Hematopoietic multipotent progenitor cell treated with erythropoietin and hydrocortisone succinate and interleukin-3 and kit ligand, for 6 days (in vitro differentiated cells): ENCODE data around the gene RAB3B.
"Not testable (repeated sequence)": the region's sequence is repeated elsewhere in the genome, so short reads cannot be mapped to it uniquely, and the experiment has no call there.

Source experiments
- DNase-seq: peaks from one replicate; pipeline ENCODE4 v3.0.0-alpha.2; 2015

RAB3B gene

DNA sequence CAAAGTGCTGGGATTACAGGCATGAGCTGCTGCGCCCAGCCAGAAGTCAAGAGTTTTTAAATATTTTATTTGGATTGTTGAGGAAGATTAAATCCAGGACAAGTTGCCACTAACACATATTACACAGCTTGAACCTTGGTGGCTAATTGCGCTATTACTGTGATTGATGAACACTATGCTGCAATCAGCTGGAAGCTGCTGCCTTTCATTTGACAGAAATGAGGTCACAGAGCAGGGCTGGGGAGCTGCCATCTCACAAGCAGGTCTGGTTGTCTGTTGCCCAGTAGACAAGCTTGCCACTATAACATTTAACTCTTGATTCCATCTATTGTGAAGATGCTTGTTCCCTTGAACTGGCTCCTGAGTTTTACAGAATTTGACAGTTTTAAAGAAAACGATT, 74.5 kb downstream of the RAB3B start:
- no peak for DNase-seq

DNA sequence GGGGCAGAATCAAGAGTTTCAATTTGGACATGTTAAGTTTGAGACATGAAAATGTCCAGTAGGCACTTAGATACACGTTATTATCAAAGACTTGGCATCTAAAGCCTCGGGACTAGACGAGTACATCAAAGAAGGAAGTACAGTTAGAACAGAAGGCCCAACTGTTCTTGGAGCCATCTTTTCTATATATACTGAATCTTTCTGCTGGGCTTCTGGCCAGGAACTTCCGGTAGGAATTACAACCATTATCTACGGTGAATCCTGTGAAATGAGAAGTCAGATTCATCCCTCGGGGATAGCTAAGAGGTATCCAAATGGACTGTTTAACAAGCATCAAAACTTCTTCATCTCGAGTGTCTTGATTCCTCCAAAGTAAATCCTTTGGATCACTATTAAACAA, 77.6 kb downstream of the RAB3B start:
- DNase-seq, result no peak

DNA sequence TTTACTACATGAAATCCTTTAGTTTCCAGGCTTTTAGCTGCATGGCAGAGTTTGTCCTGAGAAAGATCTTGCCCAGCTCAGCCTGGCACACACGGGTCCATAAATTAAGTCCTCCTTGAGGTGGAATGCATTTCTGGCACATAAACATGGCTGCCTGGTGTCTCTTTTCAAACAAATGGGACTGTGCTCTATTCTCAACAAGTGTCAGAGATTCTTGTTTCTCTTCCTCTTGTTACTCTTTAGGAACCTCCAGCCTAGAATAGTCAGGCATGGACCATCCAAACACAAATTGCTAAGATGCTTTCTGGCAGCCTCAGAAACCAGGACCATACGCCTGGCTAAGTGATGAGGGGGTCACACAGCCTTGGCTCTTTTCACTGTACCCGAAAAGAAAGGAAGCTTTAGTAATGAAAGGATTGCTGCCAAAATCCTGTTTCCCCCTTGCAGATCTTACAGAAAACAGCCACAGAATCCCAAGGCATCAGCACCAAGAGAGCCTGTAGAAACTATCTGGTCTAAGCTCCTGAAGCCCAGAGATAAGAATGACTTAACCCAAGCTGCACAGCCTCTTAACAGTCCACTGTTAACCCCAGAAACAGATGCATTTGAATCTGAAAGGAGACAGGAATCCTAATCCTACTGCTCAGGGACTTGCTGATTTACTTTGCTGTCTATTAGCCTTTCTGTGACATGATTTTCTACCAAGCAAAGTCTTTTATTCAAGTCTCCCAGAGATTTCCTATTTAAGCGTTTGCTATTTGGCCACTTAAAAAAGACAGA, 80.1 kb downstream of the RAB3B start:
- DNase-seq, result peak; percentile 23

- no peak for DNase-seq
These were observed 82.0 kb downstream of the RAB3B start for GRCh38 chr1:51908499-51908898.

- no peak for DNase-seq
These were observed 83.3 kb downstream of the RAB3B start for GRCh38 chr1:51907079-51907702.

- DNase-seq, result no peak
These were observed 84.0 kb downstream of the RAB3B start for GRCh38 chr1:51906306-51907078.

DNA sequence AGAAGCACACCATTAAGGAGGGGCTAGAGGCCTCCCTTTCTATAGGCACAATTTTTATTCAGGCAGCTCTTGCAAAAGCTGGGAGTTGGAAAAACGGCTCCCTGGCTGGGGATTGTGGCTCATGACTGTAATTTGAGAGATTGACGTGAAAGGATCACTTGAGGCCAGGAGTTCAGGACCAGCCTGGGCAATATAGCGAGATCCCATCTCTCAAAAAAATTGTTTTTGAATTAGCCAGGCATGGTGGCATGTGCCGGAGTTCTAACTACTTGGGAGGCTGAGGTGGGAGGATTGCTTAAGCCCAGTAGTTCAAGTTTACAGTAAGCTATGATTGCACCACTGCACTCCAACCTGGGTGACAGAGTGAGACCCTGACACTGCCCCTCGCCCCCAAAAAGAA, 88.0 kb downstream of the RAB3B start:
- no peak for DNase-seq

DNA sequence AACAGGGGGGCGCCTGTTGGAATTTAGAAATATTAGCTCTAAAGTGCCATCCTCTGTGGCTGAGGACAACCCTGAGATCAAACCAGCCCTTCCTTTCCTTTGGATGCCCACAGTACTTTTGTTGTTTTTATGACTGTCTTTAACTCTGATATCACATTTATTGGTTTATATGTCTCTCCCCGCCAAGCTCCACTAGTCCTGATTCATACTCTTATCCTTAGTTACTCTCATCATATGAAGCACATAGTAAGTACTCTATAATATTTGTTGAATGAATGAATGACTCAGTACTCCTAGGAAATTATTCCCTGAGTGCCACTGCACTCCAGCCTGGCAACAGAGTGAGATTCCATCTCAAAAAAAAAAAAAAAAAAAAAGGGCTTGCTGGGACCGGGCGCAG, 89.3 kb downstream of the RAB3B start:
- no peak for DNase-seq

GRCh38 chr1:51899022-51899421, 91.5 kb downstream of the RAB3B start:
- no peak for DNase-seq

GRCh38 chr1:51898090-51898734, 92.3 kb downstream of the RAB3B start:
- no peak for DNase-seq

- no peak for DNase-seq
These were observed 92.8 kb downstream of the RAB3B start for GRCh38 chr1:51897699-51898031.

DNA sequence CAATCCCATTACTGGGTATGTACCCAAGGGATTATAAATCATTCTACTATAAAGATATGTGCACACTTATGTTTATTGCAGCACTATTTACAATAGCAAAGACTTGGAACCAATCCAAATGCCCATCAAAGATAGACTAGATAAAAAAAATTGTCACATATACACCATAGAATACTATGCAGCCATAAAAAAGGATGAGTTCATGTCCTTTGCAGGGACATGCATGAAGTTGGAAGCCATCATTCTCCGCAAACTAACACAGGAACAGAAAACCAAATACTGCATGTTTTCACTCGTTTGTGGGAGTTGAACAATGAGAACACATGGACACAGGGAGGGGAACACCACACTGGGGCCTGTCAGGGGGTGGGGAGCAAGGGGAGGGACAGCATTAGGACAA, 95.8 kb downstream of the RAB3B start:
- DNase-seq, result not testable (repeated sequence)

GRCh38 chr1:51878616-51879336, 111.7 kb downstream of the RAB3B start, which contains the start of gene NRDC:
Gene NRDC (minus strand): TSS chr1:51878727. CDS start chr1:51878615, 112 bp downstream.
- peak; percentile 100 for DNase-seq

DNA sequence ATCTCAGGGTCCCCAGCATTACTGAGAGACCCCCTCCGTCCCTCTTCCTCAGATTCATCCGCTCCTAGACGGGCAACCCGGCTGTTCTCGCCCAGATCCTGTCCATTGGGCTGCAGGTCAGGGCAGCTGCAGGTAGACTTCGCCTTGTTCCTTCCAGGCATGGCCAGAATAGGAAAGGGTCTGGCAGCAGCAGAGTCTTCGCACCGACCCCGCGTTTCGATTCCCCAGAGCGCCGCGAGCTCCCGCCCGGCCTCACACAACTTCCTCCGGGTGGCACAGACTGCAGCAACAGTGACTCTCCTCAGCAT, 112.2 kb downstream of the RAB3B start:
- no peak for DNase-seq

DNA sequence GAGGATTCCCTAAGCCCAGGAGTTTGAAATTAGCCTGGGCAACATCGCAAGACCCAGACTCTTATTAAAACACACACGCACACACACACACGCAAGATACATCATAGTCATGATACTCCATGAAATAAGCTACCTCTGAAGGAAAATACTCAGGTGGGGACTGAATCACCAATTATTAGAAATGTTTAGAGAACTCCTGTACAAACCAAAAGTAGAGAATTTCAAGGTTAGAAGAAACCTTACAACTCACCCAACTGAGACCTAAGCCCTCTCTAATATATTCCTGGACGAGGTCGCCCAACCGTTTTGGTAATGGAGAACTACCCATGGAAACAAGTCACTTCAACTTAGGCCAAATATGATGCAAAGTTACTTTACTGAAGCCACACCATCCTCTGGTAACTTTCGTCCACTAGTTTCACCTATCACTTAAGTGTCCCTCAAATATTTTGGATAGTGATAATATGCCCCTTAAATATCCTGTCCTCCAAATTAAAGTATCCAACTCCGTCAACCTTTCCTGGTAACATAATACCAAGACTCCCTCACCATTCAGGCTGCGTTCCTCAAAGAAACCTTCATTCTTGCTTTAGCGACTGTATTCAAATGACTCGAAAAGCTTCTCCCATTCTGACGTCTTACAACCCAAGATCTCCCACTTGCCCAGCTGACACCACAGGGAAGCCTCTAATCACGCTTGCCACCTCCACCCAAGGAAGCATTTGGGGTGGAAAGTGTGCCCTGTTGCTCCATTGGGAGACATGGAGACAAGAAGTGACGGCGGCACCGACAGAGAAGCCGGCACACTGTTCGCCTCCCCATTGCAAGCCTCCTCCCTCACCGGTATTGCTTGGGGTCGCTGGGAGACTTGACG, 112.8 kb downstream of the RAB3B start:
- peak; percentile 58 for DNase-seq

DNA sequence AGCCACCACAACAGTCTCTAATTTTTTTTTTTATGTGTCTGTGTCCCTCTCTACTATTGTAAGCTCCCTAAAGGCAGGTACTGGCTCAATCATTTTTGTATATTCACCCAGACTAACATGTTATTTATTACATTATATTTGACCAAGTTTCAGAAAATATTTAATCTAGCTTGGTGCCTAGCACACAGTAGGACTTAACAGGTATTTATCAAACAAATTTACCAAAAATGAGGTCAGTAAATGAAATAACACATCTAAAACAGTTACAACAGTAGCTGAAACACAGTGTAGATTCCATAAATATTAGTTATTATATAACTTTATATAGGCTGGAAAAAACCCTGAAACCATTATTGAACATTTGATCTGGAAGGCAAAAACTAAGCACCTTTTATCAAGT, 114.7 kb downstream of the RAB3B start:
- DNase-seq, result no peak

DNA sequence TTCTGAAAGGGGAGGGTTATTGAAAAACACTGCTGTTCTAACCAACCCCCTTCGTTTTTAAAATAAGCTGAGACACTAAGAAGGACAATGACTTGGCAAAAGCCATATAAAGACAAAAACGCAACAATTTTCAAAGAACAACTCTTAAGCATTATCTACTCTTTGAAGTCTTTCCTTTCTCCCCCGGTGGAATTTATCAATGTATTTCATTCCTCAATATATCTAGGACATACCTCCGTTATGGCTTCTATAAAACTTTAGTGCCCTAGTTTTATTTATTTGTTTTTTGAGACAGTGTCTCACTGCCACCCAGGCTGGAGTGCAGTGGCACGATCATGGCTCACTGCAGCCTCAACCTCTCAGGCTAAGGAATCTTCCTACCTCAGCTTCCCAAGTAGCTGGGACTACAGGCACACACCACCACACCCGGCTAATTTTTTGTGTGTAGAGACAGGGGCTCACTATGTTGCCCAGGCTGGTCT, 115.2 kb downstream of the RAB3B start:
- peak; percentile 80 for DNase-seq

- not testable (repeated sequence) for DNase-seq
These were observed 117.2 kb downstream of the RAB3B start for GRCh38 chr1:51873270-51873669.

- no peak for DNase-seq
These were observed 119.0 kb downstream of the RAB3B start for GRCh38 chr1:51871351-51871975.

DNA sequence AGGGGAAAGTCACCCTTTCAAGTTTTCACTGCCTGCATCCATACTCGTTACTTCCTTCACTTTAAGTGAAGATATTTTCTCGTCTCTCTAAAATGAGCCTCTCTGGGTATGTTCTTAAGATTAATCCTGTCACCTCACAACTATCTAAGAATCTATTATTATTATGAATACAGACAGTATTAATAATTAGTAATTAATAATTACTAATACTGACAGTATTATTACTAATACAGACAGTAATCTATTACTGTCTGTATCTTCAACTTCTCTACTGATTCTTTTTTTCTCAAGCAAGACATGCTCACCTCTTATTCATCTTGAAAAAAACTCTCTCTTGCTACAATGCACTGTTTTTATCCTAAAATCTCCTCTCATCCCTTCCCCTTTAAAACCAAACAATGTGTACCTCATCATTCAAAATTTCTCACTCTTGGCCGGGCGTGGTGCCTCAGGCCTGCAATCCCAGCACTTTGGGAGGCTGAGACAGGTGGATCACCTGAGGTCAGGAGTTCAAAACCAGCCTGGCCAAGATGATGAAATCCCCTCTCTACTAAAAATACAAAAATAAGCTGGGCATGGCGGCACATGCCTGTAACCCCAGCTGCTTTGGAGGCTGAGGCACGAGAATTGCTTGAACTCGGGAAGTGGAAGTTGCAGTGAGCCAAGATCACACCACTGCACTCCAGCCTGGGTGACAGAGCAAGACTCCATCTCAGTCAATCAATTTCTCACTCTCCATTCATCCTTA, 119.7 kb downstream of the RAB3B start:
- DNase-seq, result no peak
